Cardiac septum (tissue), 1 donor: ENCODE data around the gene STYXL1. TPM values are rescaled to one million over a fixed set of nuclear protein-coding genes. Genes with fewer than 3 reads are reported as not detected.
A peak's percentile ranks its signal among the peaks of the same experiment; 100 is the strongest.

Experiments used
- DNase-seq: peaks from one replicate; pipeline ENCODE4 v3.0.0-alpha.2; 2020; ENCODE audit warnings: low spot score
- intact Hi-C: fragments of 100-400 bp; cut with DNase I; formaldehyde crosslinking; loops from one replicate; pipeline ENCODE4 v1.14.0; 2022
- total RNA-seq: library from RNA; stranded (reverse); fragmentation: NEBNext Ultra II Directional; extraction: Animal tissue kit (Norgen Biotek cat#: 25700); gene quantifications from one replicate; pipeline ENCODE4 v1.2.1, GENCODE V29; 2021
- donor health status: DM: no; HTN: no; CAD: no.

STYXL1 gene
- total RNA-seq, 1 donor from 2014 or later = 16.1 TPM

DNA sequence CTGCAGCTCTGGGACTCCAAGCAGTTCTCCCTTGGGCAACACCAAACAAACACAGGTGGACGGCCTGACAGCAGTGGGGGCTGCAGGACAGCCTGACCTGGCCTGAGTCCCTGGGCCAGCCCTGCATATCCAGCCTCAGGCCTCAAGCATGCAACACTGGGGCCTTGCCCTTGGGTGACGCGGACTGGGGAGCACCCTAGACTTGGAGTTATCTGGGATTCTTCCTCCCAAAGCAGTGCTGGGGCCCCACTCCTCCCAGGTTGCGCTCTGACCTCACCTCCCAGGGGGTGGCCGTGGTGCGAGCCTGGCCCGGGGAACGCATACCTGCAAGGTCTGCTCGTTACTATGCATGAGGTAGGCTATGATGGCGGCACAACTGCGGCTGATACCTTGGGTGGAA lies 47.2 kb downstream of the STYXL1 start:
- no peak for DNase-seq
- intact Hi-C loops = no loop called here

DNA sequence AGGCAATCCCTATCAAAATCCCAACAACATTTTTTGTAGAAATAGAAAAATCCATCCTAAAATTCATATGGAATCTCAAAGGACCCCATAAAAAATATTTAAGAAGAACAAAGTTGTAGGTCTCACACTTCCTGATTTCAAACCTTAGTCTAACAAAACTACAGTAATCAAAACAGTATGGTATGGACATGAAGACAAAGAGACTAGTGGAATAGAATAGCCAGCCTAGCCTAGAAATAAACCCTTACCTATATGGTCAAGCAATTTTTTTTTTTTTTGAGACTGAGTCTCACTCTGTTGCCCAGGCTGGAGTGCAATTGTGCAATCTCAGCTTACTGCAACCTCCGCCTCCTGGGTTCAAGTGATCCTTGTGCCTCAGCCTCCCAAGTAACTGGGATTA lies 49.8 kb downstream of the STYXL1 start:
- intact Hi-C loops = loop anchor here (5.0 kb wide), 1 partner anchor 51 kb away; no protein-coding TSS in a partner anchor
- DNase-seq = no peak

DNA sequence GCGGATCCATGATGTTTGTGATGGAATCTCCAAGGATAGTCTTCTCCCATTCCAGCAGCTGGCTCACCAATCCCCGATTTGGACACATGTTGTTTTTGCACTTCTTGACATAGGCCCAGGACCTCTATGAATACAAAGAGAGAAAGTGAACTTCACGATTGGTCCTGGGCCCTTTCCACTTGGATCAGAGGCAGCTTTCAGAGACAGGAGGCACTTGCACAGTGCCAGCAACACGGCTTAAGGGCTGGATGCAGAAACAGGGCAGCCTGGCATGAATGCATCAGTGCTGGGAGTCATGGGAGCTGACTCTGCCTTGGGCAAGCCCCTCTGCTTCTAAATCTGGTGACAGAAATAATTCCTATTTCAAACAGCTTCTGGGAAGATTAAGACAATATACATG lies 51.3 kb downstream of the STYXL1 start:
- DNase-seq = peak; percentile 5
- intact Hi-C loops = loop anchor here (5.0 kb wide), 1 partner anchor 49 kb away; no protein-coding TSS in a partner anchor

DNA sequence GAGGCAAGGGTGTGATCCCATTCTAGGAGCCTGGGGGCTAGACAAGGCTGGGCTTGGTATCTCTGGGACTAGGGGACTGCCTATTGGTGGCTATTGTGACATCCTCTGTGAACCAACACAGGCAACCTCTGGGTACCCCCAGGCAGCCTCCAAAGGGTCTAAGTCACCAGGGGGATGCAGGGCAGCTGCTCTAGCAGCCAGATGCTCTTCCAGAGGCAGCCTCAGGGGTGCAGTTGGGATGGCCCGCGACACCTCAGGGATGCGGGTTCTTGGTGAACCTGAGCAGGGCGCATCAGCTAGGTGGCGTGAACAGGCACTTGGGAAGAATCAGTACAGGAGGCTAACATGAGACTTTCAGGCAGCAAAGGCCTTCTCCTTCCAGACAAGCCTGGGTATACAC lies 51.8 kb downstream of the STYXL1 start:
- intact Hi-C loops = loop anchor here (2.0 to 5.0 kb wide), 2 partner anchors 27 to 49 kb away; no protein-coding TSS in a partner anchor
- no peak for DNase-seq

DNA sequence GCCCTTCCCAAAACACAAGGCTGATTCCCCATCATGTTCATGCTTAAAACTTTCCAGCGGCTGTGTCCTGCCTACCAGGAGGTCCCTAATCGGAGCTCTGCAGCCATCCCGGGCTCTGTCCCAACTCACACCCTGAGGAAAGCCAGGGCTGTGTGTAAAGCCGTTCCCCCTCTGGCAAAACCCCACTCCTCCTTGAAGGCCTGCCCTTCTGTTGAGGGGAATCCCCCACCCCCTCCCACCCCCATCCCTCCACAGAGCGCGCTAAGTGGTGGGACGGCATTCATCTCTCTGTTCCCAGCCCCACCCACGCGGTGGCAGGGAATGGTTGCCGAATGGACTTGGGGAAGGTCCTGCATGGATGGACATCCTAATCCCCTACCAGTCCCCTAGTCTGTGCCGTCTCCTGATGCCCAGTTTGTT lies 52.7 kb downstream of the STYXL1 start:
- intact Hi-C loops = loop anchor here (2.0 to 5.0 kb wide), 2 partner anchors 26 to 48 kb away; no protein-coding TSS in a partner anchor
- DNase-seq = no peak

DNA sequence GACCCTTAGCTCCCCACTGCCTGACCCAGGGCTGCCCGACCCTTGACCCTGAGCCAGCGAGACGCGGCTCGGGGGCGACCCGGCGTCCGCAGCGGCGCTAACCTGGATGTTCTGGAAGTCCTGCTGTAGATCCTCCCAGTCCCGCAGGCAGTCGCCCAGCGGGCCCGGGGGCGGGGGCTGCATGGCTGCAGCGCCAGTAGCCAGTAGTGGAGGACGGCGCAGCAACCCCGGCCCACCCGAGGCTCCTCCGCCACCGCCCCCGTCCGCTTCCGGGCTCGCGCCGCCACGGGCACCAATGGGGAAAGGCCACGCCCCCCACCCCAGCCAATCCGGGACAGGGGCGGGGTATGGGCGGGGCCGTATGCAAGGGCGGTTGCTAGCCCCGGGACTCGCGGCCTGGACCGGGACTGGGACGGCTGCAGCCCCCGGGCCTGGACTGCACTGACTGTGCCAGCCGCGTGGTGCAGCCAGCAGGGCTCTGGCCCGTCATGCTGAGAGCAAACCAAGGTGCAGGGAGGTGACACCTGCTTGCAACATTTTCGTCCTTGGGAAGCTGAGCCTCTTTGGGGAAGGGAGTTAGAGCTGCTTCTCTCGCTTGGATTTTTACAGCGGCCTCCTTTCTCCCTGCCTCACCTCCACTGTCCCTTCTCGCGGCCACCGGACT lies 53.3 kb downstream of the STYXL1 start, which contains the start of gene TMEM120A:
Gene TMEM120A (minus strand): TSS at position 208 of the 664 bp plus-strand sequence. CDS start 25 bp downstream, at position 183.
- intact Hi-C loops = loop anchor here (2.0 to 5.0 kb wide), 2 partner anchors 26 to 47 kb away; no protein-coding TSS in a partner anchor
- DNase-seq = peak; percentile 98

DNA sequence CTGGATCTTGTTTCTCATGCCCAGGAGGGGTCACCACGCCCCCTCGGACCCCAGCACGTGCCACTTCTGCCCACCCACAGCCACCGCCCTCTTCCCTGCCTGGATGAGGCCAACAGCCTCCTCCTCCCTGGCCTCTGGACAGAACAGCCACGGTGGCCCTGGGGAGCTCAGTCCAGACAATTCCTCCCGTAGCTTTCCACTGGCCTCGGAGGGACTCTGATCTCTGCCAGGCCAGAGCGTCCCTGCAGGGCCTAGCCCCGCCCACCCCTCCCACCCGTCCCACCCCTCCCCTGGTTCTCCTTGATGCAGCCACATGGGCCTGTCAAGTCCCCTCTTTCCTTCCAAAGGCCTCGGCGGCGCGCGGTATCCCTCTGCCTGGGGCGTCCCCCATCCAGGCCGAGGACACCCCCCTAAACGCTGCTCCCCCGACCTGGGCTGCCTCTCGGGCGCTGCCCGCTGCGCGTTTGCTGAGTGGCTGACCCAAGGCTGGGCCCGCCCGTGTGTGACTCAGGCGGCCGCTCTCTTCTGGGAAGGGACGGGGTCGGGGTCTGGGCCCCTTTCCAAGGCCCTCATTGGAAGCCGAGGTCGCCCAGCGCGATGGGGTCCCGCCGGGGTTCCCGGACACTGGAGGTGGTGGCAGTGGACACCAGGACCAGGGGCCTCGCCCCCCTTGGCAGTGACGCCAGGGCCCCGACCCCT lies 54.0 kb downstream of the STYXL1 start:
- DNase-seq = peak; percentile 78
- intact Hi-C loops = loop anchor here (2.0 kb wide), 1 partner anchor 25 kb away; no protein-coding TSS in a partner anchor

DNA sequence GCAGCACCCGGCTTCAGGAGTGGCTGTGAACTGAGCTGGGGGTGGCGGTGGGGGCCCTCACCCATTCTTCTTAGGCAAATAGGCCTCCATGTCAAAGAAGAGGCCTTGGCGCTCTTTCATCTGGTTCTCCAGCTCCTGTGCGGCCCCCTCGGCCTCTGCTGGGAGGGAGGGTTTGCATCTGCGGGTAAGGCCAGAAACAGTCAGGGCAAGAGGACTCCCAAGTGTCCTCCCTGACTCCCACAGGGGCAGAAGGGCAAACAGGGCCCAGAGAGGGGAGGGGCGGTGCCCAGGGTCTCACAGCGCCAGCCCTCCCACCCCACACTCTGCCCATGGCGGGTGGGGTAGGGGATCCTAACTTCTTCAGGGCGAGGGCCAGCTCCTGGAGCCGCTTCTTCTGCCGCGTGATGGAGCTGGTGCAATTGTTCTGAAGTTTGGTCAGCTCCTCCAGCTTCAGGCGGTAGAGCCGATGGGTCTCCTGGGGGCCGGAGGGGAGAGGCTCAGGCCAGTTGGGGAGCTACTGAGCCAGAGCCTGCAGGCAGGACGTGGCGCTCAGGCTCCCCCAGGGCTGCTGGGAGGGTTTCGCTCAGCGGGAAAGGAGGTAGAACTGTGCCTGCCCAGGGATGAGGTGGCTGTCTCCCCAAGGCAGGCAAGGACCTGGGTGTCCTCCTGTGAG lies 55.6 kb downstream of the STYXL1 start:
- peak; percentile 76 for DNase-seq
- intact Hi-C loops = no loop called here

DNA sequence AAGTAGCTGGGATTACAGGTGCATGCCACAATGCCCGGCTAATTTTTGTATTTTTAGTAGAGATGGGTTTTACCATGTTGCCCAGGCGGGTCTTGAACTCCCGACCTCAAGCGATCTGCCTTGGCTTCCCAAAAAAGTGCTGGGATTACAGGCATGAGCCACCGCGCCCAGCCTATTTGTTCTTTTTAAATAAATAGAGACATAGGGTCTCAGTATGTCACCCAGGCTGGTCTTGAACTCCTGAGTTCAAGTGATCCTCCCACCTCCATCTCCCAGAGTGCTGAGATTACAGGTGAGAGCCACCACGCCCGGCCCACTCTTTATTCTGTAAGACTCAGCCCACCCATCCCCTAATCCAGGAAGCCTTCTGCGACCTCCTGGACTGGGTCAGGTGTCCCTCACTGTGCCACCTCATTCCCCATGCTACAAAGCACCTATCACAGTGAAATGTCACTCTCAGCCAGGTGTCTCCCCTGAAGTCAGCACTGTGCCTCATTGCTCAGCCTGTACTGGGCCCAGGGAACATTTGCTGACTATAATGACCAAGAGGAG lies 56.2 kb downstream of the STYXL1 start:
- intact Hi-C loops = no loop called here
- peak; percentile 66 for DNase-seq

DNA sequence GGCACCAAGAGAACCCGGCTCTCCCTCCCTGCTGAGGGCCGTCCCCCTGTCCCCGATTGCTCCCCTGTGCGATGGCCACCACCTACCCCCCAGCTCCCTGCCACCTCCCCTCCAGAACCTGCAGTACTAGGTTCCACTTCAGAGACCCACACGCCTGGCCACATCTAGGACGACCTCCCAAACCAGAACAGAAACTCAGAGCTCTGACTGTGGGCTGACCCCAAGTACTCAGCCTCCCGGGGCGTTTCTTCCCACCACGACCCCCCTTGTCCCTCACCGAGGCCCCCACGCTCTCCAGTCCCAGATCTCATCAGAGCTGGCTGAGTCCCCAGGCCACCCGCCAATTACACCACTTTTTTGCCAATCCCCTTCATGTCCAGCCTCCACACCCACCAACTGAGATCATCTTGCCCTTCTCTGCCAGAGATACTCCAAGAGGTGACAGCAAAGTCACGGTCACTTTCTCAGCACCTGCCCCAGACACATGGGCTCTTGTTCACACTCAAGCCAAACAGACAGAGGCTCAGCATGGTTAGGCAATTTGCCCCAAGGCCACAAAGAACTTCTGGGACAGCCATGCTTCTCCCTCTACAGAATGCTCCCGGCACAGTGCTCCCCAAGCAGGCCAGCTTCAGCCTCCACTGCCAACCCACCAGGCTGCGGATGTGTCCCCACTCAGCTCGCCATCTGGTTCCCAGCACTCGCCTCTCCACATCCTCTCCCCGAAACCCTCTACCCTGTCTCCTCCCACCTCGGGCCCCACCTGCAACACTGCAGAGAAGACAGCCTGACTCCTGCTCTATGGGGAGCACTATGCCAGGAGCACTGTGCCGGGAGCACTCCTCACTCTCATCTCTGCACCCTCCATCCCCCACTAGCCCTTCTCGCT lies 58.1 kb downstream of the STYXL1 start:
- intact Hi-C loops = no loop called here
- DNase-seq = no peak

DNA sequence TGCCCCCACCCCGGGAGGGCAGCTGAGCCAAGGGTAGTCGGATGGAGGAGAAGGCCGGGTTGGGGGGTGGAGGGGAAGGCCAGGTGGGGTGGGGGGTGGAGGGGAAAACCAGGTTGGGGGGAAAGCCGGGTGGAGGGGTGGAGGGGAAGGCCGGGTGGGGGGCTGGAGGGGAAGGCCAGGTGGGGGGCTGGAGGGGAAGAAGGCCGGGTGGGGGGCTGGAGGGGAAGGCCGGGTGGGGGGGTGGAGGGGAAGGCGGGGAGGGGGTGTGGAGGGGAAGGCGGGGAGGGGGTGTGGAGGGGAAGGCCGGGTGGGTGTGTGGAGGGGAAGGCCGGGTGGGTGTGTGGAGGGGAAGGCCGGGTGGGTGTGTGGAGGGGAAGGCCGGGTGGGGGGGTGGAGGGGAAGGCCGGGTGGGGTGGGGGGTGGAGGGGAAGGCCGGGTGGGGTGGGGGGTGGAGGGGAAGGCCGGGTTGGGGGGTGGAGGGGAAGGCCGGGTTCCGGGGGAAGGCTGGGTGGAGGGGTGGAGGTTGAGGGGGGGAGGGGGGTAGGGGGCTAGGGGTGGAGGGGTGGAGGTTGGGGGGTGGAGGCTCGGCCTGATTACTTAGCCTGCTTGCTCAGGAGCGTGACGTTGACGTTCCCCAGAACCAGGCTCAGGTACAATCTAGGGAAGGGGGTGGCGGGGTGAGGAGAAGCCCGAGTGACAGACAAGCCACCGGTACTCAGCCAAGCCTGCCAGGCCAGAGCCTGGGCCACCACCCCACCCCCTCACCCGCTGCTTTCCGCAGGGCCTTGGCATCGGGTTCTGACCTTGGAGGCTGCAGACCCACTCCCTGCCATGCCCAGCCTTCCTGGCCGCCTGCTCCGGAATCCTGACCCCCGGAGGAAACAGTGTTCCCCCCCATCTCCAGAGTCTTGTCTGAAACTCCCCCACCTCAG lies 59.0 kb downstream of the STYXL1 start:
- intact Hi-C loops = no loop called here
- DNase-seq = peak; percentile 87

DNA sequence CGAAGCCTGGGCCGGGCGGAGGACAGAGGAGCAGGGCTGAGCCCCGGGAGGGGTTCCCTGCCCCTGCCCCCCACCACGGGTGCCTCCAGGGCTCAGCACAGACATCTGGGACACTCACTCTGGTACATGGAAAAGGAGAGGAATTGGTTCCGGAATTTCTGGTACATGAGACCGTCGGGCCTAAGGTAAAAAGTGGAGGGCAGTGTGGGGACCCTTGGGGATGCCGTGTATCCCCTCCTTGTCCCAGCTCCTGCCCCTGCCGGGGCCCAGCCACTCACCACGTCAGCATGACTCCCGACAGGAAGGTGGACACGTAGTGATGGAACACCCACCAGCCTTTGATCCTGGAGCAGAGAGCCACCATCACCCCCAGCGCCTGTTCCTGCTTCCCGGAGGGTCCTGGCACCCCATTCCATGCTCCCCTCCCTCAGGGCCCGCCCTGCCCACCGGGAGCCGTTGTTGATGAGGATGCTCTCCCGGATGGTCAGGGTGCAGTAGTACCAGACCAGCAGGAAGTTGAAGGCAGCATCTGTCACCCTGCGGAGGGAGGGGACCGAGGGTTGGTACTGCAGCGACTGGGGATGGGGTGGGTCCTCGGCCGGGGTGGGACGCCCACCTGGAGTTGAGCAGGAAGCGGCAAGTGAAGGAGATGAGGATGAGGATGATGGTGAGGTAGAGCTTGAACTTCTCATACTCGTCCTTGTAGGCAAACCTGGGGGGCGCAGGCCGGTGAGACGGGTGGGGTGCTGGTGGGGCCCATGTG lies 59.8 kb downstream of the STYXL1 start:
- DNase-seq = no peak

DNA sequence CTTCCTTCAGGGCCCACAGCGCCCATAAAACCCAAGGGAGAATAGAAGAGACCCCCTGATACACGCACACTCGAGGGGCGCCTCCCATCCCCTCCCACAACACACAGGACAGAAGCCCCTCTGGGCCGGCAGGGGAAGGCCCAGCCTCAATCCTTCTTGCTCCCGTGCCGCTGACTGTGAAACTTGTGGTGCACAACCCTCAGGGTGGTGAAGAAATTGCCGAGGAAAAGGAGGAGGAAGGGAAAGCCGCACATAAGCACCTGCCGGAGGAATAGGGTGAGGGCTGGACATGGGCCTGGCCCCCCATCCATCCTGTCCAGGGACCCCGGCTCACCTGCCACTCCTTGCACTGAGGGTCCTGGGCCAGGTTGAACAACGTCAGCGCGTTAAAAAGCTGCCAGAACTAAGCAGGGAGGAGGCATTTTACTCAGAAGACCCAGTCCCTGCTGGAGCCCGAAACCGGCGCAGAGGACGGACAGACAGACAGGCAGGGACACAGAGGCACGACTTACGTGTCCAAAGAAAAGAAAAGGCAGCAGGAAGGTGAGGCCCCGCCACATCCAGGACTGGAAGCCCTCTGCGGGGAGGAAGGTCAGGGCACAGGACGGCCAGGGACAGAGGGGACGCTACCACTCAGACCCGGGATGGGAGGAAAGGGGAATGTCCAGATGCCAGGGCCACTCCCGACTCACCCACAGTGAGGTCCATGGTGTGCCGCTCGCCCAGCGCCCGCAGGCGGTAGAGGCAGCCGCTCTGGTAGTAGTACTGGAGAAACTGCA lies 60.6 kb downstream of the STYXL1 start:
- DNase-seq = no peak
- intact Hi-C loops = no loop called here

More for the DNA sequence above, 59.8 kb downstream of the STYXL1 start:
- intact Hi-C loops = no loop called here

DNA sequence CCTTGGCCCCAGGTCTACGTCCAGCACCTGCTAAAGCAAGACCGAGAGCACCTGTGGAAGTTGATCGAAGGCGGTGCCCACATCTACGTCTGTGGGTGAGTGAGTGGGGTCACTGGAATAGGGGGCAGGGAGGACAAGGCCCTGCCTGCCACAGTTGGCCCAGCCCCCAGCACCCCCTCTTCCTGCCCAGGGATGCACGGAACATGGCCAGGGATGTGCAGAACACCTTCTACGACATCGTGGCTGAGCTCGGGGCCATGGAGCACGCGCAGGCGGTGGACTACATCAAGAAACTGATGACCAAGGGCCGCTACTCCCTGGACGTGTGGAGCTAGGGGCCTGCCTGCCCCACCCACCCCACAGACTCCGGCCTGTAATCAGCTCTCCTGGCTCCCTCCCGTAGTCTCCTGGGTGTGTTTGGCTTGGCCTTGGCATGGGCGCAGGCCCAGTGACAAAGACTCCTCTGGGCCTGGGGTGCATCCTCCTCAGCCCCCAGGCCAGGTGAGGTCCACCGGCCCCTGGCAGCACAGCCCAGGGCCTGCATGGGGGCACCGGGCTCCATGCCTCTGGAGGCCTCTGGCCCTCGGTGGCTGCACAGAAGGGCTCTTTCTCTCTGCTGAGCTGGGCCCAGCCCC lies 61.5 kb downstream of the STYXL1 start:
- no peak for DNase-seq
- intact Hi-C loops = no loop called here

DNA sequence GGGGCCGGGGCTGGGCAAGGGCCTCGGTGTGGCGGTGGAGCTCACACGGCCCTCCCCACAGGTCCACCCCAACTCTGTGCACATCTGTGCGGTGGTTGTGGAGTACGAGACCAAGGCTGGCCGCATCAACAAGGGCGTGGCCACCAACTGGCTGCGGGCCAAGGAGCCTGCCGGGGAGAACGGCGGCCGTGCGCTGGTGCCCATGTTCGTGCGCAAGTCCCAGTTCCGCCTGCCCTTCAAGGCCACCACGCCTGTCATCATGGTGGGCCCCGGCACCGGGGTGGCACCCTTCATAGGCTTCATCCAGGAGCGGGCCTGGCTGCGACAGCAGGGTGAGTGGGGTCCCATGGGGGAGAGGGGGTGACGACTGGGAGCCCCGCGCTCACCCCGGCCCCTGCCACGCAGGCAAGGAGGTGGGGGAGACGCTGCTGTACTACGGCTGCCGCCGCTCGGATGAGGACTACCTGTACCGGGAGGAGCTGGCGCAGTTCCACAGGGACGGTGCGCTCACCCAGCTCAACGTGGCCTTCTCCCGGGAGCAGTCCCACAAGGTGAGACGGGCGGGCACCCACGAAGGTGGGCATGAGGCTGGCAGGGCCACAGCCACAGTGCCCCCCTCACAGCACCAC lies 62.2 kb downstream of the STYXL1 start:
- intact Hi-C loops = no loop called here
- DNase-seq = no peak
